AG04450 (cell line): ENCODE results near the gene EIF2D. TPM values are rescaled to one million over a fixed set of nuclear protein-coding genes. Genes with fewer than 3 reads are reported as not detected.

Experiments
- CTCF ChIA-PET: fragments of 300-600, 350-600 bp; formaldehyde crosslinking; extraction: SDS; loops from one replicate; lab custom pipeline; 2022; ENCODE audit warnings: antibody characterized with exemption, inconsistent platforms; lab: Charles Lee
- POLR2A ChIA-PET: fragments of 350-600 bp; formaldehyde crosslinking; extraction: SDS; loops from one replicate; lab custom pipeline; 2021; ENCODE audit warnings: antibody characterized with exemption, inconsistent platforms; lab: Yijun Ruan, JAX
- DNase-seq: peaks from one replicate; pipeline ENCODE4 v3.0.0-alpha.2; 2011; ENCODE audit warnings: low read depth, low spot score
- H3K27ac ChIP-seq: one replicate; pipeline ENCODE4 v1.5.1; 2012; ENCODE audit warnings: low read depth, low read length, control low read depth
- H3K27me3 ChIP-seq: one replicate; pipeline ENCODE4 v1.6.0; 2012; ENCODE audit warnings: low read length; ENCODE audit not compliant: control insufficient read depth, insufficient read depth
- H3K4me3 ChIP-seq: 2 replicates; pipeline ENCODE4 v1.5.1; 2011; ENCODE audit warnings: mild to moderate bottlenecking, low read depth, low read length, control low read depth
- H3K9me3 ChIP-seq: 2 replicates; pipeline ENCODE4 v1.5.1; 2012; ENCODE audit warnings: low read length; ENCODE audit not compliant: control insufficient read depth, insufficient read depth
- CTCF ChIP-seq: IDR thresholded peaks from 2 replicates; pipeline ENCODE4 v1.5.1; 2011; ENCODE audit warnings: low read depth, low read length, control low read depth, inconsistent platforms
- polyA plus RNA-seq: library from polyadenylated mRNA; depleted of rRNA; stranded (reverse); fragments of >200 nt; gene quantifications from 2 replicates; pipeline ENCODE4 v1.2.3, GENCODE V29; 2011

EIF2D gene
- polyA plus RNA-seq, 1 experiment: 74.0 TPM

- no peak overlapping the region for H3K27ac ChIP-seq
- DNase-seq: no peak
- H3K27me3 ChIP-seq: peaks cover 5% of the 10 kb centered on the region
- no peaks in the 10 kb centered on the region; the same call in 1 of the 2 replicates for H3K9me3 ChIP-seq
- CTCF ChIA-PET: interaction anchor here (0.6 to 4.4 kb wide), 4 partner anchors 16 to 1000 kb away, joined by 3 to 23 read pairs (median 13); no protein-coding TSS in a partner anchor
- POLR2A ChIA-PET: no interaction called here
- no peak overlapping the region for H3K4me3 ChIP-seq
- TF ChIP-seq CTCF: no peak
These were observed 45.3 kb downstream of the EIF2D start for GRCh38 chr1:206566999-206567398.

- TF ChIP-seq CTCF: no peak
- no peaks in the 10 kb centered on the region; the same call in 1 of the 2 replicates for H3K9me3 ChIP-seq
- no peak for DNase-seq
- ChIA-PET POLR2A (no interaction called here), CTCF (interaction anchor here (1.0 to 4.4 kb wide), 4 partner anchors 17 to 76 kb away, joined by 3 to 23 read pairs (median 13); no protein-coding TSS in a partner anchor)
- H3K27ac ChIP-seq: no peak overlapping the region
- peaks cover 5% of the 10 kb centered on the region for H3K27me3 ChIP-seq
- H3K4me3 ChIP-seq: no peak overlapping the region
These were observed 46.3 kb downstream of the EIF2D start for GRCh38 chr1:206565995-206566394.

DNA sequence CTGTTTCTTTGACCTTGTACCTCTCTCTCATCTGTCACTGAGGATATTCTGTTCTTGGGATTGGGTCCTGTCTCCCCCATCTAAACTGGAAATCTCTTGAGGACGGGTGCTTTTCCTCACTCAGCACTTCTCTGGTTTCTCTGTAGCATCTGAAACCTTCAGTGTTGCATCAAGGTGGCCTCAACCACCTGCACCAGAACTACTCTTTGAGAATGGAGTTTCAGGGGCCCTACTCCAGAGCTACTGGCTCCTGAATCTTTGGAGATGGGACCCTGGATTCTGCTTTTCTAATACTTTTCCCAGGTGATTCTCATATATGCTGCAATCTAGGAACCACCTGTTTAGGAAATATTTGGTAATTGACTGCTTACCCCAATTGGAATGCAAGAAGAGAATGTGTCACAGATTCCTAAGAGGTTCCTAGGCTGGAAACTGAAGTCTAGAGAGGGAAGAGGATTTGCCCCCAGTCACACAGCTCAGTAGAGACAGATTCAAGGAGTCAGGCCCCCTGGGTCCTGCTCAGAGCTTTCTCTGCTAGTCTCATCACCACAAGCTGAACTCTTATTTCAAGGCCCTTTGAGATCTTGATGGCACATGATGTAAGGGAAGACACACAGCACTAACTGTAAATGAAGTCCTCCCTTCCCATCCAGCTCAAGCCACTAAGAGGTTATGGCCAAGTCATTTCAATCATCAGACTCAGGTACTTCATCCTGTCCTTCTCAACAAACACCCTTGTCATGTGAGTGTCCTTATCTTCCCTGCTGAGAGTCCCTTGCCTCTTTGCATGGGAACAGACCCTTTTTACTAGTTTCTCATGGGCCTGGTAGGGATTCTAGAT, 48.7 kb downstream of the EIF2D start:
- peaks cover 5% of the 10 kb centered on the region for H3K27me3 ChIP-seq
- no peak for DNase-seq
- no peak overlapping the region for H3K27ac ChIP-seq
- no peak overlapping the region for H3K4me3 ChIP-seq
- POLR2A ChIA-PET: no interaction called here
- TF ChIP-seq CTCF: no peak
- CTCF ChIA-PET: interaction anchor here (1.0 to 4.4 kb wide), 2 partner anchors 18 to 20 kb away, joined by 5 to 23 read pairs; no protein-coding TSS in a partner anchor
- no peaks in the 10 kb centered on the region; the same call in 1 of the 2 replicates for H3K9me3 ChIP-seq

DNA sequence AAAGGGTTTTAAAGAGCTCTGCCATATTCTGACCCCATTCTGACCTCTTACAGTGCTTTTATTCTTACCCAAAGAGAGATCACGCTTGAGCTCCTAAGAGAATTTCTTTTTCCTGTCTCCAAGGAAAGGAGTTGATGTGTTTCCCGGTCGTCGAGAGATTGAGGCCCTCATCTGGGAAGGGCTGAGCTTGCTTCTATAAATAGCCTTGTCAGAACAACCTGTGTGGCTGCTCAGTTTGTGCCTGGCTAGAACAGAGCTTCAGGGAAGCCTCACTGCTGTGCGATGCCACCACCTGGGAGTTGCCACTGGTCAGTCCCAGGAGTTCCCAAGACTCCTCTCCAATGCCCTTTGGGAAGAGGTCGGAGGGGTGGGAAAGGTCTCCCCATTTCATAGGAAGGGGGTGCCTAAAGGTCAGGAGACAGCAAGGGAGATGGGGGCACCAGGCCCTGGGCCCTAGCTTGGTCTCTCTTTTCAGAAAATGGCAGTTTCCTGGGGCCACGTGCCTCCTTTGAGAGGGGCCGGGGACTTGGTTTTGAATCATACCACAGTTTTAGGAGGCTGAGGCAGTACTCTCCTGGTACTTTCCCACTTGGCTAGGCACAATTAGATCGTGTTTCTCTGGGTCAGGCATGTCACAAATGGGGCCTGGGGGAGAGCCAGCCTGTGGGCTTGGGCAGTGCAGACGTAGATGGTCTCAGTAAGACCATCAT, 52.1 kb downstream of the EIF2D start:
- H3K27ac ChIP-seq: no peak overlapping the region
- no peak for TF ChIP-seq CTCF
- no peak for DNase-seq
- no peaks in the 10 kb centered on the region for H3K9me3 ChIP-seq
- CTCF ChIA-PET: interaction anchor here (1.0 to 3.5 kb wide), 2 partner anchors 15 to 23 kb away, joined by 3 to 27 read pairs; no protein-coding TSS in a partner anchor
- POLR2A ChIA-PET: no interaction called here
- peaks cover 2% of the 10 kb centered on the region for H3K27me3 ChIP-seq
- no peak overlapping the region for H3K4me3 ChIP-seq
